ENCODE data around the gene RUNX1.

RUNX1 gene

GRCh38 chr21:34754690-34755647 is 294.1 kb downstream of the RUNX1 start:
- TF ChIP-seq, protein P1, sequence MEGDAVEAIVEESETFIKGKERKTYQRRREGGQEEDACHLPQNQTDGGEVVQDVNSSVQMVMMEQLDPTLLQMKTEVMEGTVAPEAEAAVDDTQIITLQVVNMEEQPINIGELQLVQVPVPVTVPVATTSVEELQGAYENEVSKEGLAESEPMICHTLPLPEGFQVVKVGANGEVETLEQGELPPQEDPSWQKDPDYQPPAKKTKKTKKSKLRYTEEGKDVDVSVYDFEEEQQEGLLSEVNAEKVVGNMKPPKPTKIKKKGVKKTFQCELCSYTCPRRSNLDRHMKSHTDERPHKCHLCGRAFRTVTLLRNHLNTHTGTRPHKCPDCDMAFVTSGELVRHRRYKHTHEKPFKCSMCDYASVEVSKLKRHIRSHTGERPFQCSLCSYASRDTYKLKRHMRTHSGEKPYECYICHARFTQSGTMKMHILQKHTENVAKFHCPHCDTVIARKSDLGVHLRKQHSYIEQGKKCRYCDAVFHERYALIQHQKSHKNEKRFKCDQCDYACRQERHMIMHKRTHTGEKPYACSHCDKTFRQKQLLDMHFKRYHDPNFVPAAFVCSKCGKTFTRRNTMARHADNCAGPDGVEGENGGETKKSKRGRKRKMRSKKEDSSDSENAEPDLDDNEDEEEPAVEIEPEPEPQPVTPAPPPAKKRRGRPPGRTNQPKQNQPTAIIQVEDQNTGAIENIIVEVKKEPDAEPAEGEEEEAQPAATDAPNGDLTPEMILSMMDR (IDR thresholded peaks at IDR 0.05), result no peak
- Histone ChIP-seq H3K27me3 (ENCODE audit: control insufficient read depth, insufficient read depth, low read length) (no peaks in the 10 kb centered on the region), H3K4me3 (ENCODE audit: low read depth, low read length) (no peak overlapping the region), H3K79me2 (no peaks in the 10 kb centered on the region), H3K4me1 (no peaks in the 10 kb centered on the region), H3K27ac (no peak overlapping the region), H3K9ac (no peak overlapping the region), H3K4me2 (ENCODE audit: low read length) (no peak overlapping the region), H2AFZ (no peak overlapping the region), H3K36me3 (ENCODE audit: control insufficient read depth, insufficient read depth, low read length) (no peaks in the 10 kb centered on the region), H3K9me3 (ENCODE audit: control insufficient read depth, low read length) (no peaks in the 10 kb centered on the region)

DNA sequence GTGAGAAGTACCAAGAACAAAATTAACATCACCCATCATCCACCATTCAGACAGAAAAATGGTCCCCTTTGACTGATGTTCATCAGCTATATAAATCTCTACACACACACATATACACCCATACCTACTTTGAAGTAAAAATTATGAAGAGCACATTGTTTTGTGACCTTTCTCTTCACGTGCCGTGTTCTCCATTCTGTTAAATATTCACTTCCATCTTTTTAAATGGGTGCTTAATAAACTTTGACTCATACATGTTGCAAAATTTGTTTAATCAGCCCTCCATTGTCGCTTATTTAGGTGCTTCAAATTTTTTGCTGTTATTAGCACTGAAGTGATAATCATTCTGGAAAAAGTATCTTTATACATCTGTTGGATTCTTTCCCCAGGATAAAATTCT is 300.2 kb downstream of the RUNX1 start:
- no peak overlapping the region for H3K4me3 ChIP-seq (ENCODE audit: low read depth, low read length)
- H3K27ac ChIP-seq, result no peak overlapping the region
- H3K9ac ChIP-seq, result no peak overlapping the region
- no peak overlapping the region for H3K4me2 ChIP-seq (ENCODE audit: low read length)
- H3K27me3 ChIP-seq (ENCODE audit: control insufficient read depth, insufficient read depth, low read length), result no peaks in the 10 kb centered on the region
- H3K4me1 ChIP-seq, result no peaks in the 10 kb centered on the region
- H3K9me3 ChIP-seq (ENCODE audit: control insufficient read depth, low read length), result no peaks in the 10 kb centered on the region
- no peaks in the 10 kb centered on the region for H3K36me3 ChIP-seq (ENCODE audit: control insufficient read depth, insufficient read depth, low read length)
- no peak overlapping the region for H2AFZ ChIP-seq
- no peaks in the 10 kb centered on the region for H3K79me2 ChIP-seq
- TF ChIP-seq, protein P1 (IDR thresholded peaks at IDR 0.05), result no peak

DNA sequence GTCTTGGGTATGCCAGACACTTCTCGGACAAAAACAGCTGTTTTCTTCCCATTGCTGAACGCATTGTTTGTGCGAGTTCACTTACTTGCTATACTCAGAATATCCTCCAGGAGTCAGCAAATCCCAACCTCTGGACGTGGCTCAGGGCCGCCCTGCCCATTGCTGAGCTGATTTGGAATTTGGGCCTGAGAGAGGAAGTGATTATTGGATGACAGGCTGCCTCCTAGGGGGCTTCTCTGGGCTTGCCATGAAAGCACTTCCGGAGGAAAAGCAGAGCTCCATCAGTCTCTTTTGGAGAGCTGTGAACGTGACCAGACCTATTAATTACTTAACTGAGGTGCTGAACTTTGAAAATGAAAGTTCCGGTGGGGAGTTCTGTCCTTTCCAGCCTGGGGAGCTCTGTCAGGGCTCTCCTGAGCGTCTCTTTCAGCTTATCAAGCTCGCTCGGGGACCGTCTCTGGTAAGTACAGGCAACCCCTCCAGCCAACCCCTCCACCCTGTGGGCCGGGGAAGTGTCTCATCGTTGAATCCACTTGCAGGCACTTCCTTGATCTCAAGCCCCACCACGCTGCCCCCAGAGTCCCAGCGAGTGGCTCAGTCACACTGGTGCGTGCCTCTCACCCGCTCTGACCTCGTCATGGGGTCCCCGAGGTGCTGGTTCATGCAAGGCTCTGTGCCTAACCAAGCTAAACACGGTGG is 303.4 kb downstream of the RUNX1 start:
- Histone ChIP-seq H3K9me3 (ENCODE audit: control insufficient read depth, low read length) (no peaks in the 10 kb centered on the region), H3K79me2 (no peaks in the 10 kb centered on the region), H3K36me3 (ENCODE audit: control insufficient read depth, insufficient read depth, low read length) (no peaks in the 10 kb centered on the region), H3K27ac (no peak overlapping the region), H3K9ac (no peak overlapping the region), H3K4me1 (no peaks in the 10 kb centered on the region), H3K4me2 (ENCODE audit: low read length) (no peak overlapping the region), H2AFZ (peak overlapping the region; percentile 17), H3K27me3 (ENCODE audit: control insufficient read depth, insufficient read depth, low read length) (no peaks in the 10 kb centered on the region), H3K4me3 (ENCODE audit: low read depth, low read length) (no peak overlapping the region)
- TF ChIP-seq, protein P1 (IDR thresholded peaks at IDR 0.05), result peak; percentile 74

GRCh38 chr21:34744801-34745200 is 304.3 kb downstream of the RUNX1 start:
- H3K27ac ChIP-seq, result no peak overlapping the region

More at GRCh38 chr21:34744801-34745200, 304.3 kb downstream of the RUNX1 start:
- Histone ChIP-seq H3K27me3 (ENCODE audit: control insufficient read depth, insufficient read depth, low read length) (no peaks in the 10 kb centered on the region), H3K4me3 (ENCODE audit: low read depth, low read length) (no peak overlapping the region), H3K4me1 (no peaks in the 10 kb centered on the region), H3K36me3 (ENCODE audit: control insufficient read depth, insufficient read depth, low read length) (no peaks in the 10 kb centered on the region), H2AFZ (no peak overlapping the region), H3K79me2 (no peaks in the 10 kb centered on the region), H3K4me2 (ENCODE audit: low read length) (no peak overlapping the region), H3K9ac (no peak overlapping the region), H3K9me3 (ENCODE audit: control insufficient read depth, low read length) (no peaks in the 10 kb centered on the region)
- TF ChIP-seq, protein P1 (IDR thresholded peaks at IDR 0.05), result no peak
